Endothelial cell (in vitro differentiated cells): ENCODE results near the gene MFSD2B. TPM values are rescaled to one million over a fixed set of nuclear protein-coding genes. Genes with fewer than 3 reads are reported as not detected.
A peak's percentile ranks its signal among the peaks of the same experiment; 100 is the strongest.
"Not testable (repeated sequence)": the region's sequence is repeated elsewhere in the genome, so short reads cannot be mapped to it uniquely, and the experiment has no call there.

Source experiments
- DNase-seq: peaks from one replicate; pipeline ENCODE4 v3.0.0; 2021; ENCODE audit warnings: low spot score
- H3K27ac Mint-ChIP-seq: one replicate; pipeline ENCODE4 v1.8.0; 2021; ENCODE audit warnings: mixed read lengths, inconsistent platforms; ENCODE audit not compliant: unreplicated experiment
- H3K27me3 Mint-ChIP-seq: one replicate; pipeline ENCODE4 v1.8.0; 2021; ENCODE audit warnings: mild to moderate bottlenecking, moderate library complexity, mixed read lengths, inconsistent platforms; ENCODE audit not compliant: unreplicated experiment
- H3K36me3 Mint-ChIP-seq: one replicate; pipeline ENCODE4 v1.8.0; 2021; ENCODE audit warnings: mild to moderate bottlenecking, low read depth, mixed read lengths, inconsistent platforms; ENCODE audit not compliant: unreplicated experiment
- H3K4me1 Mint-ChIP-seq: one replicate; pipeline ENCODE4 v1.8.0; 2021; ENCODE audit warnings: mild to moderate bottlenecking, mixed read lengths, inconsistent platforms; ENCODE audit not compliant: unreplicated experiment
- H3K4me3 Mint-ChIP-seq: one replicate; pipeline ENCODE4 v1.8.0; 2021; ENCODE audit warnings: mild to moderate bottlenecking, mixed read lengths, inconsistent platforms; ENCODE audit not compliant: unreplicated experiment
- H3K9me3 Mint-ChIP-seq: one replicate; pipeline ENCODE4 v1.8.0; 2021; ENCODE audit warnings: mixed read lengths, inconsistent platforms; ENCODE audit not compliant: unreplicated experiment
- CTCF ChIP-seq: fragments of 200-600 bp; sonication (generic); IDR thresholded peaks from one replicate; pipeline ENCODE4 v1.5.0; 2021; ENCODE audit warnings: antibody characterized with exemption; ENCODE audit not compliant: unreplicated experiment
- total RNA-seq: library from RNA; stranded (reverse); fragmentation: NEBNext Ultra II Directional; extraction: Animal tissue kit (Norgen Biotek cat#: 25700); gene quantifications from one replicate; pipeline ENCODE4 v1.2.1, GENCODE V29; 2021; ENCODE audit not compliant: unreplicated experiment

The MFSD2B gene
- total RNA-seq, 1 donor from 2014 or later, result not detected

- no peak for TF ChIP-seq CTCF
- Mint-ChIP-seq H3K27ac (no peak overlapping the region), H3K27me3 (peaks cover 8% of the 10 kb centered on the region), H3K36me3 (no peaks in the 10 kb centered on the region), H3K4me3 (peak overlapping the region; percentile 25), H3K9me3 (no peaks in the 10 kb centered on the region), H3K4me1 (peaks cover 15% of the 10 kb centered on the region)
- no peak for DNase-seq
Measured at GRCh38 chr2:24010477-24011249, 778 bp downstream of the MFSD2B start.

- TF ChIP-seq CTCF, result no peak
- H3K9me3 Mint-ChIP-seq, result no peaks in the 10 kb centered on the region
- H3K27ac Mint-ChIP-seq, result peak overlapping the region; percentile 61
- DNase-seq, result no peak
- peaks cover 15% of the 10 kb centered on the region for H3K4me1 Mint-ChIP-seq
- H3K27me3 Mint-ChIP-seq, result peaks cover 8% of the 10 kb centered on the region
- peak overlapping the region; percentile 69 for H3K4me3 Mint-ChIP-seq
- H3K36me3 Mint-ChIP-seq, result no peaks in the 10 kb centered on the region
Measured at GRCh38 chr2:24011250-24012104, 1.6 kb downstream of the MFSD2B start.

- Mint-ChIP-seq H3K4me3 (no peak overlapping the region), H3K27ac (no peak overlapping the region), H3K36me3 (no peaks in the 10 kb centered on the region), H3K27me3 (peaks cover 8% of the 10 kb centered on the region), H3K9me3 (no peaks in the 10 kb centered on the region), H3K4me1 (peaks cover 15% of the 10 kb centered on the region)
- no peak for DNase-seq
- TF ChIP-seq CTCF, result no peak
Measured at GRCh38 chr2:24012521-24013188, 2.8 kb downstream of the MFSD2B start.

- H3K36me3 Mint-ChIP-seq, H3K4me3 Mint-ChIP-seq, H3K9me3 Mint-ChIP-seq, H3K27ac Mint-ChIP-seq, H3K27me3 Mint-ChIP-seq, DNase-seq: not testable (repeated sequence)
- H3K4me1 Mint-ChIP-seq, result peaks cover 15% of the 10 kb centered on the region
Measured at GRCh38 chr2:24014902-24015301, 5.0 kb downstream of the MFSD2B start.

- H3K9me3 Mint-ChIP-seq, result no peaks in the 10 kb centered on the region
- H3K4me1 Mint-ChIP-seq, result peaks cover 15% of the 10 kb centered on the region
- H3K36me3 Mint-ChIP-seq, result no peaks in the 10 kb centered on the region
- TF ChIP-seq CTCF, result no peak
- H3K27ac Mint-ChIP-seq, result no peak overlapping the region
- no peak overlapping the region for H3K4me3 Mint-ChIP-seq
- no peak for DNase-seq
- H3K27me3 Mint-ChIP-seq, result peaks cover 9% of the 10 kb centered on the region
Measured at GRCh38 chr2:24015562-24016375, 5.9 kb downstream of the MFSD2B start.
